ENCODE measurements around the gene ISOC1. TPM values are rescaled to one million over a fixed set of nuclear protein-coding genes. Genes with fewer than 3 reads are reported as not detected.

ISOC1 gene
- total RNA-seq, 2 donors from 2014 or later: 48.5 to 56.7 TPM

GRCh38 chr5:129099184-129099569 lies 4.6 kb downstream of the ISOC1 start:
- Mint-ChIP-seq H3K27me3 (ENCODE audit: insufficient read depth) (peaks cover 2% of the 10 kb centered on the region), H3K9me3 (no peaks in the 10 kb centered on the region), H3K36me3 (ENCODE audit: low read depth) (no peaks in the 10 kb centered on the region), H3K27ac (no peak overlapping the region), H3K4me1 (peaks cover 38% of the 10 kb centered on the region), H3K4me3 (no peak overlapping the region)
- 60% methylated on average over 1 of the region's 1 CpG; no CpG with 5 or more reads in 1 of the 2 experiments for WGBS, 2 experiments (ENCODE audit: insufficient coverage in 1 of 2, insufficient read length in 1 of 2)
- H3K4me3 ChIP-seq (ENCODE audit: low read length): peak overlapping the region; percentile 14
- no peak overlapping the region for H3K9ac ChIP-seq (ENCODE audit: extremely low read depth, low read length, poor library complexity, severe bottlenecking)
- H3K4me1 ChIP-seq (ENCODE audit: control insufficient read depth, insufficient read depth, low read length): no peaks in the 10 kb centered on the region
- TF ChIP-seq, protein P1, sequence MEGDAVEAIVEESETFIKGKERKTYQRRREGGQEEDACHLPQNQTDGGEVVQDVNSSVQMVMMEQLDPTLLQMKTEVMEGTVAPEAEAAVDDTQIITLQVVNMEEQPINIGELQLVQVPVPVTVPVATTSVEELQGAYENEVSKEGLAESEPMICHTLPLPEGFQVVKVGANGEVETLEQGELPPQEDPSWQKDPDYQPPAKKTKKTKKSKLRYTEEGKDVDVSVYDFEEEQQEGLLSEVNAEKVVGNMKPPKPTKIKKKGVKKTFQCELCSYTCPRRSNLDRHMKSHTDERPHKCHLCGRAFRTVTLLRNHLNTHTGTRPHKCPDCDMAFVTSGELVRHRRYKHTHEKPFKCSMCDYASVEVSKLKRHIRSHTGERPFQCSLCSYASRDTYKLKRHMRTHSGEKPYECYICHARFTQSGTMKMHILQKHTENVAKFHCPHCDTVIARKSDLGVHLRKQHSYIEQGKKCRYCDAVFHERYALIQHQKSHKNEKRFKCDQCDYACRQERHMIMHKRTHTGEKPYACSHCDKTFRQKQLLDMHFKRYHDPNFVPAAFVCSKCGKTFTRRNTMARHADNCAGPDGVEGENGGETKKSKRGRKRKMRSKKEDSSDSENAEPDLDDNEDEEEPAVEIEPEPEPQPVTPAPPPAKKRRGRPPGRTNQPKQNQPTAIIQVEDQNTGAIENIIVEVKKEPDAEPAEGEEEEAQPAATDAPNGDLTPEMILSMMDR (conservative IDR thresholded peaks at IDR 0.05): no peak
- H3K36me3 ChIP-seq (ENCODE audit: control insufficient read depth, insufficient read depth, low read length): no peaks in the 10 kb centered on the region
- H3K27me3 ChIP-seq (ENCODE audit: control insufficient read depth, insufficient read depth, low read length, poor library complexity, severe bottlenecking): no peaks in the 10 kb centered on the region
- no peak overlapping the region for H3K27ac ChIP-seq (ENCODE audit: low read depth, low read length)
- H3K9me3 ChIP-seq (ENCODE audit: control insufficient read depth, low read length): no peaks in the 10 kb centered on the region
- DNase-seq: no peak

GRCh38 chr5:129101794-129102193 lies 7.2 kb downstream of the ISOC1 start:
- Histone ChIP-seq H3K36me3 (ENCODE audit: control insufficient read depth, insufficient read depth, low read length) (peaks cover 16% of the 10 kb centered on the region), H3K27ac (ENCODE audit: low read depth, low read length) (no peak overlapping the region), H3K9ac (ENCODE audit: extremely low read depth, low read length, poor library complexity, severe bottlenecking) (no peak overlapping the region), H3K9me3 (ENCODE audit: control insufficient read depth, low read length) (no peaks in the 10 kb centered on the region), H3K4me3 (ENCODE audit: low read length) (no peak overlapping the region), H3K4me1 (ENCODE audit: control insufficient read depth, insufficient read depth, low read length) (no peaks in the 10 kb centered on the region), H3K27me3 (ENCODE audit: control insufficient read depth, insufficient read depth, low read length, poor library complexity, severe bottlenecking) (no peaks in the 10 kb centered on the region)
- peaks cover 10% of the 10 kb centered on the region for H3K36me3 Mint-ChIP-seq (ENCODE audit: low read depth)
- DNase-seq: no peak
- peaks cover 30% of the 10 kb centered on the region for H3K4me1 Mint-ChIP-seq
- WGBS, 2 experiments (ENCODE audit: insufficient coverage in 1 of 2, insufficient read length in 1 of 2): 80 to 92% methylated on average over 1 to 2 of the region's 2 CpGs
- H3K27ac Mint-ChIP-seq: no peak overlapping the region
- H3K4me3 Mint-ChIP-seq: no peak overlapping the region
- no peaks in the 10 kb centered on the region for H3K27me3 Mint-ChIP-seq (ENCODE audit: insufficient read depth)
- TF ChIP-seq, protein P1 (conservative IDR thresholded peaks at IDR 0.05): no peak
- no peaks in the 10 kb centered on the region for H3K9me3 Mint-ChIP-seq

GRCh38 chr5:129103397-129103796 lies 8.8 kb downstream of the ISOC1 start:
- H3K4me3 ChIP-seq (ENCODE audit: low read length): no peak overlapping the region
- H3K27me3 Mint-ChIP-seq (ENCODE audit: insufficient read depth): no peaks in the 10 kb centered on the region
- H3K27ac ChIP-seq (ENCODE audit: low read depth, low read length): no peak overlapping the region
- H3K4me1 ChIP-seq (ENCODE audit: control insufficient read depth, insufficient read depth, low read length): no peaks in the 10 kb centered on the region
- no peak overlapping the region for H3K9ac ChIP-seq (ENCODE audit: extremely low read depth, low read length, poor library complexity, severe bottlenecking)
- H3K4me1 Mint-ChIP-seq: peaks cover 23% of the 10 kb centered on the region
- H3K36me3 ChIP-seq (ENCODE audit: control insufficient read depth, insufficient read depth, low read length): peaks cover 28% of the 10 kb centered on the region
- H3K4me3 Mint-ChIP-seq: no peak overlapping the region
- H3K36me3 Mint-ChIP-seq (ENCODE audit: low read depth): peaks cover 19% of the 10 kb centered on the region
- no peaks in the 10 kb centered on the region for H3K9me3 Mint-ChIP-seq
- H3K9me3 ChIP-seq (ENCODE audit: control insufficient read depth, low read length): no peaks in the 10 kb centered on the region
- no peaks in the 10 kb centered on the region for H3K27me3 ChIP-seq (ENCODE audit: control insufficient read depth, insufficient read depth, low read length, poor library complexity, severe bottlenecking)
- TF ChIP-seq, protein P1 (conservative IDR thresholded peaks at IDR 0.05): no peak
- no peak overlapping the region for H3K27ac Mint-ChIP-seq
- DNase-seq: no peak
